DND-41 (cell line): ENCODE data around the gene CFL1.

Source experiments
- ATAC-seq: fragments of 200-7000 bp; cut with Tn5 transposase; 3 replicates; pipeline ENCODE4 v1.9.1; 2021; ENCODE audit warnings: low read depth; ENCODE audit not compliant: insufficient read depth
- DNase-seq: peaks from one replicate; pipeline ENCODE4 v3.0.0-alpha.2; 2020
- H2AFZ ChIP-seq: 2 replicates; pipeline ENCODE4 v1.6.0; 2012; ENCODE audit warnings: low read depth, low read length
- H3K27ac ChIP-seq: 2 replicates; pipeline ENCODE4 v1.5.1; 2012; ENCODE audit warnings: low read length, inconsistent platforms
- H3K27me3 ChIP-seq: fragments of 200-600 bp; sonication (generic); 2 replicates; pipeline ENCODE4 v1.6.0; 2012; ENCODE audit warnings: low read length, mild to moderate bottlenecking, inconsistent platforms; ENCODE audit not compliant: insufficient read depth, poor library complexity
- H3K36me3 ChIP-seq: 2 replicates; pipeline ENCODE4 v1.5.1; 2012; ENCODE audit warnings: low read length, inconsistent platforms; ENCODE audit not compliant: insufficient read depth
- H3K4me1 ChIP-seq: 2 replicates; pipeline ENCODE4 v1.5.1; 2012; ENCODE audit warnings: mild to moderate bottlenecking, low read length; ENCODE audit not compliant: insufficient read depth
- H3K4me2 ChIP-seq: 2 replicates; pipeline ENCODE4 v1.6.0; 2012; ENCODE audit warnings: mild to moderate bottlenecking, moderate library complexity, low read length, inconsistent platforms; ENCODE audit not compliant: insufficient read depth
- H3K4me3 ChIP-seq, 2 experiments: fragments of 200-600 bp in 1 of 2; shearing (Covaris generic) in 1 of 2; 2 replicates each; pipeline ENCODE4 v1.5.1; 2012 to 2016; ENCODE audit warnings: inconsistent platforms in 2 of 2, low read length in 2 of 2, mild to moderate bottlenecking in 2 of 2, low read depth in 1 of 2, moderate library complexity in 1 of 2
- H3K79me2 ChIP-seq: 2 replicates; pipeline ENCODE4 v1.6.0; 2012; ENCODE audit warnings: low read length, inconsistent platforms; ENCODE audit not compliant: insufficient read depth
- H3K9ac ChIP-seq: 2 replicates; pipeline ENCODE4 v1.6.0; 2012; ENCODE audit warnings: low read depth, mild to moderate bottlenecking, inconsistent platforms, low read length, moderate library complexity
- H3K9me3 ChIP-seq: 2 replicates; pipeline ENCODE4 v1.5.1; 2012; ENCODE audit warnings: low read length, moderate library complexity, mild to moderate bottlenecking, inconsistent platforms; ENCODE audit not compliant: insufficient read depth, severe bottlenecking
- H4K20me1 ChIP-seq: 2 replicates; pipeline ENCODE4 v1.6.0; 2012; ENCODE audit warnings: low read length; ENCODE audit not compliant: insufficient read depth
- EZH2 ChIP-seq: IDR thresholded peaks from 3 replicates; pipeline ENCODE4 v1.6.1; 2012; ENCODE audit warnings: borderline replicate concordance, low read depth, mild to moderate bottlenecking, moderate library complexity, low read length, inconsistent platforms; ENCODE audit not compliant: severe bottlenecking
- TF ChIP-seq, protein P1 (sequence below): IDR thresholded peaks from 2 replicates; pipeline ENCODE4 v1.5.1; 2012; ENCODE audit warnings: borderline replicate concordance, low read length, moderate library complexity, mild to moderate bottlenecking; ENCODE audit not compliant: poor library complexity, severe bottlenecking; ENCODE audit errors: extremely low read depth

The CFL1 gene

DNA sequence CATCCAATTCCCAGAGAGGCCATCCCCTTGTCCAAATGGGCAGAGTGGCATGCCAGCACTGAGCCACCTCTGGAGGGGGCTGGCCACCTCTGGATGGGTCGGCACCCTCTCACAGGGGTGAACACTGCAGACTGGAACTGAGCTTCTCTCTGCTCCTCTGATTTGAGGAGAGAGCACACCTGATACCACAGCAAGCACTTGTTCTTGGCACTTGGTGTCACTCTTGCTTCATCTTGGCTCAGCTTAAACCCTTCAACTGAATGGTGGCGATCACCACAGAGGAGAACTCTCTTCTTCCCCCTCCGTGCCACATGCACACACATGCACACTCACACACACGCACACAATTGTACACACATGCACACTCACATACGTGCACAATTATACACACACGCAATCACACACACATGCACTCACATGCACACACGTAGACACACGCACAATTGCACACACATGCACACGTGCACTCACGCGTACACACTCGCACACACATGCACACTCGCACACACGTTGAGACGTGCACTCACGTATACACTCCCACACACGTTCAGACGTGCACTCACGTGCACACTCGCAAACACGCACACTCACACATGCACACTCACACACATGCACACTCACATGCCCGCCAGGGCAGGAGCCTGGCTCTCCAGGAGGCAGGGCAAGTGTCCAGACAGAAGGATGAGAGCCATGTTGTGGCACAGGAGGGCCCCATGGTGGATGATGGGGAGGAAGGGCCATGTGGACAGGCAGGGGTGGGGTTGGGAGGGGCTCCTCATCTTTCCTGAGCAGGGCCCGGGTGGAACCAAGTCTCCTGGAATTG lies 47.7 kb downstream of the CFL1 start:
- H3K4me2 ChIP-seq, result no peak overlapping the region
- DNase-seq (no peak), ATAC-seq (0 out of 3 replicates have a peak, but pooled peaks have one; percentile 42)
- 0 out of 2 replicates have a peak, but pooled peaks cover 3% of the 10 kb centered on the region for H4K20me1 ChIP-seq
- no peak overlapping the region for H2AFZ ChIP-seq
- no peaks in the 10 kb centered on the region for H3K36me3 ChIP-seq
- no peaks in the 10 kb centered on the region for H3K4me1 ChIP-seq
- H3K9me3 ChIP-seq, result no peaks in the 10 kb centered on the region
- H3K27me3 ChIP-seq, result no peaks in the 10 kb centered on the region
- no peaks in the 10 kb centered on the region for H3K79me2 ChIP-seq
- H3K9ac ChIP-seq, result no peak overlapping the region
- no peak for TF ChIP-seq EZH2
- TF ChIP-seq, protein P1, sequence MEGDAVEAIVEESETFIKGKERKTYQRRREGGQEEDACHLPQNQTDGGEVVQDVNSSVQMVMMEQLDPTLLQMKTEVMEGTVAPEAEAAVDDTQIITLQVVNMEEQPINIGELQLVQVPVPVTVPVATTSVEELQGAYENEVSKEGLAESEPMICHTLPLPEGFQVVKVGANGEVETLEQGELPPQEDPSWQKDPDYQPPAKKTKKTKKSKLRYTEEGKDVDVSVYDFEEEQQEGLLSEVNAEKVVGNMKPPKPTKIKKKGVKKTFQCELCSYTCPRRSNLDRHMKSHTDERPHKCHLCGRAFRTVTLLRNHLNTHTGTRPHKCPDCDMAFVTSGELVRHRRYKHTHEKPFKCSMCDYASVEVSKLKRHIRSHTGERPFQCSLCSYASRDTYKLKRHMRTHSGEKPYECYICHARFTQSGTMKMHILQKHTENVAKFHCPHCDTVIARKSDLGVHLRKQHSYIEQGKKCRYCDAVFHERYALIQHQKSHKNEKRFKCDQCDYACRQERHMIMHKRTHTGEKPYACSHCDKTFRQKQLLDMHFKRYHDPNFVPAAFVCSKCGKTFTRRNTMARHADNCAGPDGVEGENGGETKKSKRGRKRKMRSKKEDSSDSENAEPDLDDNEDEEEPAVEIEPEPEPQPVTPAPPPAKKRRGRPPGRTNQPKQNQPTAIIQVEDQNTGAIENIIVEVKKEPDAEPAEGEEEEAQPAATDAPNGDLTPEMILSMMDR, result peak; percentile 47
- no peak overlapping the region for H3K27ac ChIP-seq
- no peak overlapping the region for H3K4me3 ChIP-seq

DNA sequence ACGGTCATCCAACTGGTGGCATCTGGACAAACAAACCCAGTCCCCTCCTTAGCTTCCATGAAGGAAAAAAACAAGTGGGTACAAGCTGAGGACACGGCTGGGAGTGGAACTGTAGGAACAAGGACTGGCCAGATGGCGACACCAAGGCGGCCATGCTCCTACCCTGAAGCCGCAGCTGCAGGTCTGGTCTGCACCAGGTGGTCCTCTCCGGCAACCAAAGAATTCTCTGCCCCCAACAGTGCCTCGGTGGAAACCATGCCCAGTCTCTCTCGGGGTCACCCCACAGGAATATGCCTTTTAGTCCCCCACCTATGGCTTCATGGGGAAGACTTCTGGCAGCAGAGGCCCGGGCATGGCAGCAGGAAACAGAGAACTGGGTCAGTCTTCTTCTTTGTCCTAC lies 48.5 kb downstream of the CFL1 start:
- no peak overlapping the region for H3K27ac ChIP-seq
- H3K36me3 ChIP-seq, result no peaks in the 10 kb centered on the region
- H3K4me3 ChIP-seq, result no peak overlapping the region
- H3K27me3 ChIP-seq, result no peaks in the 10 kb centered on the region
- H3K9me3 ChIP-seq, result no peaks in the 10 kb centered on the region
- no peak overlapping the region for H2AFZ ChIP-seq
- H3K79me2 ChIP-seq, result no peaks in the 10 kb centered on the region
- H4K20me1 ChIP-seq, result 0 out of 2 replicates have a peak, but pooled peaks cover 3% of the 10 kb centered on the region
- H3K4me2 ChIP-seq, result no peak overlapping the region
- ATAC-seq (no peak), DNase-seq (no peak)
- no peaks in the 10 kb centered on the region for H3K4me1 ChIP-seq
- no peak overlapping the region for H3K9ac ChIP-seq
- TF ChIP-seq, protein P1, result no peak
- no peak for TF ChIP-seq EZH2

DNA sequence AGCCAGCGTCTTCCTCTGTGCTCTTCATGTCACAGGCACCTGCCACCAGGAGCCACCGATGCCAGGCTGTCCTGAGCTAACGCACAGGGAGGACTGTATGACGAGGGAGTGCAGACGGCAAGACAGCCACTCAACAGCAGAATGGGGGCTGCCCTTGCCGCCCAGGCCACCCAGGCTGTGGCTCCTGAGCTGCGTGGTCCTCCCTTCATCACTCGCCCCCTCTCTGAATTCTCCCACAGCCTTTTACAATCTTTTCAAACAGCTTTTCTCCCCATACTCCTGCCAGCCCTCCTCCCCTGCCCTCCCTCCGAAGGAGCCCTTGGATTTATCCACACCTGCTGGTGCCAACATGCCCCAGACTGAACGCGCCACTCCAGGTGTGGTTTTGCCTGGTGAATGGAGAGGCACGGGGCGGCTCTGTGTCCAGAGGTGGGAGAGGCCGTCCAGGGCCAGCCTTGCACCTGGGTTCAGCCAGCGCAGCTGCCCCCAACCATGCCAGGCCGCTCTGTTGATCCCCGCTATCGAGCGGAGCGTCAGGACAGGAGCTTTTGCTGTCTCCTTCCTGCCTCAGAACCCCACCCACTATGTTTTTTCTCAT lies 49.1 kb downstream of the CFL1 start:
- no peak overlapping the region for H3K4me2 ChIP-seq
- ATAC-seq, result no peak
- H4K20me1 ChIP-seq, result 0 out of 2 replicates have a peak, but pooled peaks cover 3% of the 10 kb centered on the region
- H2AFZ ChIP-seq, result no peak overlapping the region
- H3K9me3 ChIP-seq, result no peaks in the 10 kb centered on the region
- H3K9ac ChIP-seq, result no peak overlapping the region
- DNase-seq, result no peak
- H3K4me3 ChIP-seq, result no peak overlapping the region
- H3K79me2 ChIP-seq, result no peaks in the 10 kb centered on the region
- H3K4me1 ChIP-seq, result no peaks in the 10 kb centered on the region
- H3K27ac ChIP-seq, result no peak overlapping the region
- no peaks in the 10 kb centered on the region for H3K27me3 ChIP-seq
- TF ChIP-seq EZH2, result no peak
- TF ChIP-seq, protein P1, result no peak
- no peaks in the 10 kb centered on the region for H3K36me3 ChIP-seq
